T-cell (primary cell): ENCODE measurements around the gene NACAD. TPM values are rescaled to one million over a fixed set of nuclear protein-coding genes. Genes with fewer than 3 reads are reported as not detected.
A peak's percentile ranks its signal among the peaks of the same experiment; 100 is the strongest.

Source experiments
- ATAC-seq, 4 experiments: fragments of 200-7000 bp in 3 of 4; fragments of 150-1000 bp in 1 of 4; cut with Tn5 transposase; replicated peaks in 1 of 4; 1 replicate in 3 of 4; 2 replicates in 1 of 4; pipeline ENCODE4 v1.10.0; 2021; ENCODE audit warnings: moderate library complexity in 3 of 4, mild to moderate bottlenecking in 2 of 4, moderate number of reproducible peaks in 1 of 4
- CTCF ChIA-PET, 2 donors: fragments of 300-600 bp; sonication (Branson Sonifier 250); formaldehyde crosslinking; loops; one replicate each; lab custom pipeline; 2022; ENCODE audit warnings: antibody characterized with exemption in 2 of 2; lab: Charles Lee
- POLR2A ChIA-PET, 2 donors: fragments of 300-600 bp; sonication (Branson Sonifier 250); formaldehyde crosslinking; loops; one replicate each; lab custom pipeline; 2022; ENCODE audit warnings: antibody characterized with exemption in 2 of 2; lab: Charles Lee
- DNase-seq, 35 experiments: peaks; one replicate each; pipeline versions ENCODE4 v3.0.0 to v3.0.0-alpha.2; 2013 to 2023
- H3K27ac ChIP-seq: one replicate; pipeline ENCODE4 v1.5.1; 2013; ENCODE audit warnings: low read length
- H3K27me3 ChIP-seq, 2 experiments: replicated peaks in 1 of 2; 1 replicate in 1 of 2; 2 replicates in 1 of 2; pipeline versions ENCODE4 v1.6.1 to v1.7.0; 2013; ENCODE audit warnings: low read length in 1 of 2, mixed read lengths in 1 of 2; ENCODE audit not compliant: control insufficient read depth in 2 of 2, insufficient read depth in 2 of 2; ENCODE audit errors: extremely low read depth in 1 of 2
- H3K36me3 ChIP-seq, 2 donors: 1 replicate in 1 of 2; 2 replicates in 1 of 2; pipeline versions ENCODE4 v1.6.1 to v1.7.0; 2013; ENCODE audit warnings: low read length in 1 of 2; ENCODE audit not compliant: control insufficient read depth in 2 of 2, insufficient read depth in 1 of 2; ENCODE audit errors: extremely low read depth in 1 of 2
- H3K4me1 ChIP-seq, 2 experiments: 1 replicate in 1 of 2; 2 replicates in 1 of 2; pipeline versions ENCODE4 v1.6.1 to v1.7.0; 2013; ENCODE audit warnings: low read length in 2 of 2, mixed read lengths in 1 of 2; ENCODE audit not compliant: insufficient read depth in 2 of 2, control insufficient read depth in 1 of 2; ENCODE audit errors: extremely low read depth in 1 of 2
- H3K4me3 ChIP-seq, 2 donors: 1 replicate in 1 of 2; 2 replicates in 1 of 2; pipeline versions ENCODE4 v1.5.1 to v1.7.0; 2013; ENCODE audit warnings: mild to moderate bottlenecking in 2 of 2, low read length in 1 of 2, moderate library complexity in 1 of 2; ENCODE audit not compliant: control insufficient read depth in 1 of 2; ENCODE audit errors: extremely low read depth in 1 of 2
- H3K9me3 ChIP-seq: 2 replicates; pipeline ENCODE4 v1.7.0; 2013
- H3K27ac Mint-ChIP-seq, 2 donors: one replicate each; pipeline ENCODE4 v1.8.0; 2020 to 2021; ENCODE audit warnings: mild to moderate bottlenecking in 2 of 2, mixed read lengths in 2 of 2
- H3K27me3 Mint-ChIP-seq, 2 donors: one replicate each; pipeline ENCODE4 v1.8.0; 2021 to 2022; ENCODE audit warnings: mixed read lengths in 2 of 2
- H3K36me3 Mint-ChIP-seq: one replicate; pipeline ENCODE4 v1.8.0; 2021; ENCODE audit warnings: mixed read lengths
- H3K4me1 Mint-ChIP-seq, 3 donors: one replicate each; pipeline ENCODE4 v1.8.0; 2020 to 2022; ENCODE audit warnings: mixed read lengths in 3 of 3, mild to moderate bottlenecking in 1 of 3
- H3K4me3 Mint-ChIP-seq, 3 donors: one replicate each; pipeline ENCODE4 v1.8.0; 2020 to 2022; ENCODE audit warnings: mild to moderate bottlenecking in 3 of 3, mixed read lengths in 3 of 3, moderate library complexity in 3 of 3
- H3K9me3 Mint-ChIP-seq, 3 donors: one replicate each; pipeline ENCODE4 v1.8.0; 2020 to 2022; ENCODE audit warnings: mixed read lengths in 3 of 3
- WGBS: methylation state at CpG from one replicate; pipeline ENCODE4 v1.1.5; 2013; ENCODE audit warnings: missing lambda C conversion rate; ENCODE audit not compliant: insufficient coverage; 5-methylcytosine and 5-hydroxymethylcytosine counted together
- total RNA-seq, 35 experiments: library from RNA in 6 of 35; stranded (reverse) in 6 of 35; fragments of 120-200 nt in 1 of 35; gene quantifications; one replicate each; pipeline versions ENCODE4 v1.2.1 to v1.2.4 and lab custom pipeline; 2013 to 2026

Gene NACAD
- total RNA-seq, 5 donors from 2014 or later (not counting 1 experiment from before 2014, with no cell fraction given), result 0.10 to 1.6 (median 0.20) TPM

- H3K4me3 Mint-ChIP-seq, result peak within 1 kb of the TSS; percentile 88 to 94 (median 93)
- CTCF ChIA-PET, result interaction anchor here (0.6 to 2.7 kb wide), 5 partner anchors 24 to 547 kb away, joined by 3 to 10 read pairs (median 4); no protein-coding TSS in a partner anchor
These were observed 22.8 kb upstream of the NACAD start, which contains the start of gene TBRG4 for GRCh38 chr7:45111298-45112223. TBRG4 (minus strand) TSS chr7:45111697; CDS start chr7:45109237, 2,460 bp downstream.

GRCh38 chr7:45108863-45109262 is 20.1 kb upstream of the NACAD start:
- 79% methylated on average over 6 of the region's 8 CpGs for WGBS
- Mint-ChIP-seq H3K27ac (no peak overlapping the region), H3K36me3 (peaks cover 14% of the 10 kb centered on the region), H3K4me3 (peak overlapping the region in 1 of 3 donors; percentile 65), H3K9me3 (no peaks in the 10 kb centered on the region), H3K4me1 (peaks cover 46 to 58% (median 56%) of the 10 kb centered on the region in 3 donors), H3K27me3 (no peaks in the 10 kb centered on the region)
- CTCF ChIA-PET, result no interaction called here
- ATAC-seq (no peak), DNase-seq (no peak)
- H3K9me3 ChIP-seq, result no peaks in the 10 kb centered on the region
- POLR2A ChIA-PET, result no interaction called here
- H3K27me3 ChIP-seq, result no peaks in the 10 kb centered on the region
- H3K4me1 ChIP-seq, result peaks cover 30 to 72% of the 10 kb centered on the region in 2 experiments
- no peak overlapping the region for H3K27ac ChIP-seq
- H3K4me3 ChIP-seq, result no peak overlapping the region
- H3K36me3 ChIP-seq, result peaks cover 4 to 52% of the 10 kb centered on the region in 2 donors

More at GRCh38 chr7:45111298-45112223, 22.8 kb upstream of the NACAD start, which contains the start of gene TBRG4:
- Histone ChIP-seq H3K27me3 (no peaks in the 10 kb centered on the region), H3K4me1 (peaks cover 30 to 53% of the 10 kb centered on the region in 2 experiments), H3K27ac (peak within 1 kb of the TSS; percentile 91), H3K36me3 (peaks cover 3 to 26% of the 10 kb centered on the region in 2 donors), H3K9me3 (no peaks in the 10 kb centered on the region), H3K4me3 (peak within 1 kb of the TSS; percentile 71 to 85)
- WGBS, result under 1% methylated on average over 59 of the region's 64 CpGs
- POLR2A ChIA-PET, result interaction anchor here (0.8 to 2.2 kb wide), 3 partner anchors 10 to 263 kb away, joined by 4 to 13 read pairs (median 5); partner anchors contain the start of gene H2AZ2 (in 1 of the 2)
- Mint-ChIP-seq H3K27me3 (peaks cover 4 to 5% of the 10 kb centered on the region in 2 donors), H3K27ac (peak within 1 kb of the TSS; percentile 96 to 97), H3K4me1 (peaks cover 46 to 51% (median 51%) of the 10 kb centered on the region in 3 donors), H3K36me3 (peaks cover 12% of the 10 kb centered on the region), H3K9me3 (no peaks in the 10 kb centered on the region)
- DNase-seq (peak; percentile 86 to 98 (median 93)), ATAC-seq (peak; percentile 85 to 95 (median 94))

- CTCF ChIA-PET, result no interaction called here
- Histone ChIP-seq H3K36me3 (peaks cover 14 to 67% of the 10 kb centered on the region in 2 donors), H3K4me1 (peaks cover 30 to 78% of the 10 kb centered on the region in 2 experiments)
These were observed 18.6 kb upstream of the NACAD start for GRCh38 chr7:45107356-45107755.

GRCh38 chr7:45106820-45107219 is 18.1 kb upstream of the NACAD start:
- Histone ChIP-seq H3K4me1 (peaks cover 30 to 73% of the 10 kb centered on the region in 2 experiments), H3K36me3 (peaks cover 17 to 72% of the 10 kb centered on the region in 2 donors), H3K27me3 (no peaks in the 10 kb centered on the region), H3K9me3 (no peaks in the 10 kb centered on the region), H3K27ac (no peak overlapping the region), H3K4me3 (no peak overlapping the region)
- ATAC-seq, result no peak
- POLR2A ChIA-PET, result no interaction called here
- Mint-ChIP-seq H3K9me3 (no peaks in the 10 kb centered on the region), H3K36me3 (peaks cover 23% of the 10 kb centered on the region), H3K27ac (no peak overlapping the region), H3K4me3 (peak overlapping the region in 1 of 3 donors; percentile 60), H3K4me1 (peaks cover 41 to 49% (median 49%) of the 10 kb centered on the region in 3 donors), H3K27me3 (no peaks in the 10 kb centered on the region)
- 74% methylated on average over 5 of the region's 8 CpGs for WGBS
- CTCF ChIA-PET, result no interaction called here
- DNase-seq, result no peak

More at GRCh38 chr7:45107356-45107755, 18.6 kb upstream of the NACAD start:
- H3K9me3 ChIP-seq, result no peaks in the 10 kb centered on the region
- peak overlapping the region in 2 of 3 donors; percentile 1 to 60 for H3K4me3 Mint-ChIP-seq
- no peak for ATAC-seq
- no peak overlapping the region for H3K4me3 ChIP-seq
- H3K4me1 Mint-ChIP-seq, result peaks cover 46 to 54% (median 52%) of the 10 kb centered on the region in 3 donors
- no CpG with 5 or more reads among the region's 3 CpGs for WGBS
- H3K27me3 Mint-ChIP-seq, result no peaks in the 10 kb centered on the region
- DNase-seq, result no peak
- no peaks in the 10 kb centered on the region for H3K27me3 ChIP-seq
- H3K27ac Mint-ChIP-seq, result peak overlapping the region in 1 of 2 donors; percentile 5
- peaks cover 22% of the 10 kb centered on the region for H3K36me3 Mint-ChIP-seq
- no peaks in the 10 kb centered on the region for H3K9me3 Mint-ChIP-seq
- POLR2A ChIA-PET, result no interaction called here
- no peak overlapping the region for H3K27ac ChIP-seq

GRCh38 chr7:45105588-45106188 is 16.9 kb upstream of the NACAD start:
- H3K4me1 Mint-ChIP-seq, result peaks cover 31 to 44% (median 43%) of the 10 kb centered on the region in 3 donors
- peak overlapping the region in 1 of 3 donors; percentile 60 for H3K4me3 Mint-ChIP-seq
- POLR2A ChIA-PET, result interaction anchor here in 1 of 2 donors (0.6 kb wide), 1 partner anchor 1173 kb away, joined by 4 read pairs; no protein-coding TSS in a partner anchor
- no peaks in the 10 kb centered on the region for H3K9me3 Mint-ChIP-seq
- H3K4me1 ChIP-seq, result peaks cover 30 to 68% of the 10 kb centered on the region in 2 experiments
- H3K9me3 ChIP-seq, result no peaks in the 10 kb centered on the region
- CTCF ChIA-PET, result interaction anchor here in 1 of 2 donors (1.5 kb wide), 1 partner anchor 31 kb away, joined by 3 read pairs; no protein-coding TSS in a partner anchor
- peaks cover 27% of the 10 kb centered on the region for H3K36me3 Mint-ChIP-seq
- DNase-seq, result no peak
- no peaks in the 10 kb centered on the region for H3K27me3 Mint-ChIP-seq
- ATAC-seq, result no peak
- no peak overlapping the region for H3K27ac Mint-ChIP-seq
- H3K36me3 ChIP-seq, result peaks cover 26 to 84% of the 10 kb centered on the region in 2 donors
- H3K27me3 ChIP-seq, result no peaks in the 10 kb centered on the region
- 97% methylated on average over 8 of the region's 8 CpGs for WGBS
- no peak overlapping the region for H3K4me3 ChIP-seq
- H3K27ac ChIP-seq, result no peak overlapping the region
